Measurements from ENCODE around the gene SASS6. TPM values are rescaled to one million over a fixed set of nuclear protein-coding genes. Genes with fewer than 3 reads are reported as not detected.

SASS6 gene
- total RNA-seq, 2 donors from 2014 or later, result 8.8 to 15.3 TPM

GRCh38 chr1:100089082-100089481 is 43.6 kb downstream of the SASS6 start:
- no peak for TF ChIP-seq CTCF (conservative IDR thresholded peaks at IDR 0.05)
- no peak overlapping the region for H3K27ac ChIP-seq (ENCODE audit: low read depth, low read length)
- H3K9me3 ChIP-seq (ENCODE audit: control insufficient read depth, low read length), result no peaks in the 10 kb centered on the region
- Mint-ChIP-seq H3K36me3 (ENCODE audit: low read depth) (peaks cover 44% of the 10 kb centered on the region), H3K27me3 (ENCODE audit: insufficient read depth) (no peaks in the 10 kb centered on the region), H3K9me3 (no peaks in the 10 kb centered on the region), H3K4me3 (no peak overlapping the region), H3K4me1 (peaks cover 2% of the 10 kb centered on the region), H3K27ac (no peak overlapping the region)
- 100% methylated on average over 1 of the region's 1 CpG; no CpG with 5 or more reads in 1 of the 2 experiments for WGBS, 2 experiments (ENCODE audit: insufficient coverage in 1 of 2, insufficient read length in 1 of 2)
- H3K4me3 ChIP-seq (ENCODE audit: low read length), result no peak overlapping the region
- no peaks in the 10 kb centered on the region for H3K4me1 ChIP-seq (ENCODE audit: control insufficient read depth, insufficient read depth, low read length)
- H3K27me3 ChIP-seq (ENCODE audit: control insufficient read depth, insufficient read depth, low read length, poor library complexity, severe bottlenecking), result no peaks in the 10 kb centered on the region
- no peak overlapping the region for H3K9ac ChIP-seq (ENCODE audit: extremely low read depth, low read length, poor library complexity, severe bottlenecking)
- peaks cover 57% of the 10 kb centered on the region for H3K36me3 ChIP-seq (ENCODE audit: control insufficient read depth, insufficient read depth, low read length)
- DNase-seq, result no peak

- Histone ChIP-seq H3K4me3 (ENCODE audit: low read length) (no peak overlapping the region), H3K9ac (ENCODE audit: extremely low read depth, low read length, poor library complexity, severe bottlenecking) (no peak overlapping the region), H3K27ac (ENCODE audit: low read depth, low read length) (no peak overlapping the region), H3K4me1 (ENCODE audit: control insufficient read depth, insufficient read depth, low read length) (no peaks in the 10 kb centered on the region), H3K27me3 (ENCODE audit: control insufficient read depth, insufficient read depth, low read length, poor library complexity, severe bottlenecking) (no peaks in the 10 kb centered on the region), H3K9me3 (ENCODE audit: control insufficient read depth, low read length) (no peaks in the 10 kb centered on the region), H3K36me3 (ENCODE audit: control insufficient read depth, insufficient read depth, low read length) (peaks cover 59% of the 10 kb centered on the region)
- no peak for DNase-seq
- Mint-ChIP-seq H3K4me1 (peaks cover 2% of the 10 kb centered on the region), H3K4me3 (no peak overlapping the region), H3K27me3 (ENCODE audit: insufficient read depth) (no peaks in the 10 kb centered on the region), H3K9me3 (no peaks in the 10 kb centered on the region), H3K36me3 (ENCODE audit: low read depth) (peaks cover 34% of the 10 kb centered on the region), H3K27ac (no peak overlapping the region)
- no peak for TF ChIP-seq CTCF (conservative IDR thresholded peaks at IDR 0.05)
- 100% methylated on average over 1 of the region's 1 CpG; no CpG with 5 or more reads in 1 of the 2 experiments for WGBS, 2 experiments (ENCODE audit: insufficient coverage in 1 of 2, insufficient read length in 1 of 2)
These were observed 45.3 kb downstream of the SASS6 start for GRCh38 chr1:100087396-100087795.

- Mint-ChIP-seq H3K36me3 (ENCODE audit: low read depth) (peaks cover 50% of the 10 kb centered on the region), H3K4me1 (no peaks in the 10 kb centered on the region), H3K27me3 (ENCODE audit: insufficient read depth) (no peaks in the 10 kb centered on the region), H3K9me3 (no peaks in the 10 kb centered on the region), H3K4me3 (no peak overlapping the region), H3K27ac (no peak overlapping the region)
- H3K36me3 ChIP-seq (ENCODE audit: control insufficient read depth, insufficient read depth, low read length), result peaks cover 94% of the 10 kb centered on the region
- no peak for TF ChIP-seq CTCF (conservative IDR thresholded peaks at IDR 0.05)
- no peak overlapping the region for H3K27ac ChIP-seq (ENCODE audit: low read depth, low read length)
- 99 to 100% methylated on average over 1 to 3 of the region's 3 CpGs for WGBS, 2 experiments (ENCODE audit: insufficient coverage in 1 of 2, insufficient read length in 1 of 2)
- H3K4me3 ChIP-seq (ENCODE audit: low read length), result no peak overlapping the region
- no peak for DNase-seq
- H3K9me3 ChIP-seq (ENCODE audit: control insufficient read depth, low read length), result no peaks in the 10 kb centered on the region
- no peak overlapping the region for H3K9ac ChIP-seq (ENCODE audit: extremely low read depth, low read length, poor library complexity, severe bottlenecking)
- no peaks in the 10 kb centered on the region for H3K27me3 ChIP-seq (ENCODE audit: control insufficient read depth, insufficient read depth, low read length, poor library complexity, severe bottlenecking)
- no peaks in the 10 kb centered on the region for H3K4me1 ChIP-seq (ENCODE audit: control insufficient read depth, insufficient read depth, low read length)
These were observed 52.4 kb downstream of the SASS6 start for GRCh38 chr1:100080331-100080730.

All from endodermal cell (in vitro differentiated cells).